ENCODE results near the gene CCDC171. TPM values are rescaled to one million over a fixed set of nuclear protein-coding genes. Genes with fewer than 3 reads are reported as not detected.

Gene CCDC171
- total and polyA plus RNA-seq, 2 experiments from 2014 or later: 4.4 to 5.1 TPM

GRCh38 chr9:15867988-15868387, 315.1 kb downstream of the CCDC171 start (continued):
- TF ChIP-seq CTCF (conservative IDR thresholded peaks at IDR 0.05; ENCODE audit: low read depth in 2 of 2) (no peak), POLR2AphosphoS5 (IDR thresholded peaks at IDR 0.05; ENCODE audit: low read depth) (no peak), ETS1 (IDR thresholded peaks at IDR 0.05) (no peak), REST (IDR thresholded peaks at IDR 0.05; ENCODE audit: unreplicated experiment) (no peak), CREB1 (CRISPR knock-in tag; IDR thresholded peaks at IDR 0.05; ENCODE audit: low read depth) (no peak), JUNB (IDR thresholded peaks at IDR 0.05; ENCODE audit: unreplicated experiment) (no peak), ZNF114 (CRISPR knock-in tag; IDR thresholded peaks at IDR 0.05) (no peak), ZNF331 (CRISPR knock-in tag; IDR thresholded peaks at IDR 0.05; ENCODE audit: low read depth) (no peak), NANOG (IDR thresholded peaks at IDR 0.05; ENCODE audit: borderline replicate concordance) (no peak), STAT1 (IDR thresholded peaks at IDR 0.05; ENCODE audit: unreplicated experiment) (no peak)

GRCh38 chr9:15873573-15874177, 320.8 kb downstream of the CCDC171 start:
- H3K79me2 ChIP-seq (replicated peaks; ENCODE audit: insufficient read depth): no peaks in the 10 kb centered on the region
- no peaks in the 10 kb centered on the region for H3K27me3 Mint-ChIP-seq (ENCODE audit: insufficient read depth, low read depth, poor library complexity)
- no peaks in the 10 kb centered on the region for H3K36me3 Mint-ChIP-seq (ENCODE audit: low read depth)
- no peaks in the 10 kb centered on the region for H3F3A ChIP-seq (replicated peaks; ENCODE audit: low read depth)
- H4K20me1 ChIP-seq (replicated peaks; ENCODE audit: insufficient read depth): no peaks in the 10 kb centered on the region
- no peak overlapping the region for H3K4me2 ChIP-seq
- TF ChIP-seq ETS1 (IDR thresholded peaks at IDR 0.05) (no peak), CTCF (conservative IDR thresholded peaks at IDR 0.05; ENCODE audit: low read depth in 2 of 2) (peak; percentile 74 to 82)
- H3K27me3 ChIP-seq (ENCODE audit: insufficient read depth): no peaks in the 10 kb centered on the region
- no peaks in the 10 kb centered on the region for H3K9me2 ChIP-seq (ENCODE audit: insufficient read depth)
- no peak overlapping the region for H3K27ac Mint-ChIP-seq
- H3K4me3 ChIP-seq: no peak overlapping the region
- H2AFZ ChIP-seq: no peak overlapping the region
- peak; percentile 65 for DNase-seq (ENCODE audit: low spot score)
- no peak overlapping the region for H3K4me3 Mint-ChIP-seq
- no peaks in the 10 kb centered on the region for H3K4me1 ChIP-seq (ENCODE audit: insufficient read depth)
- no peaks in the 10 kb centered on the region; the same call in 2 of the 3 replicates for H3K4me1 Mint-ChIP-seq
- no peak overlapping the region for H3K27ac ChIP-seq (ENCODE audit: low read depth)
- ATAC-seq: peak; percentile 57; the same call in 2 of the 3 replicates
- H3K9me3 Mint-ChIP-seq: no peaks in the 10 kb centered on the region
- no peaks in the 10 kb centered on the region for H3K36me3 ChIP-seq (ENCODE audit: insufficient read depth)

Data from GM23338 (cell line).